ENCODE measurements around the gene PANX2. TPM values are rescaled to one million over a fixed set of nuclear protein-coding genes. Genes with fewer than 3 reads are reported as not detected.
"Not testable (repeated sequence)": the region's sequence is repeated elsewhere in the genome, so short reads cannot be mapped to it uniquely, and the experiment has no call there.

Gene PANX2
- 0.36 and 0.64 TPM in 2 replicates for total RNA-seq

GRCh38 chr22:50170453-50171318 is at the start of gene PANX2:
PANX2 (plus strand) TSS chr22:50170731; CDS start chr22:50170731, 0 bp downstream.
- Mint-ChIP-seq H3K36me3 (ENCODE audit: low read depth) (no peaks in the 10 kb centered on the region), H3K4me3 (peak within 1 kb of the TSS; percentile 73), H3K27me3 (ENCODE audit: insufficient read depth) (peaks cover 37% of the 10 kb centered on the region), H3K27ac (peak within 1 kb of the TSS; percentile 55), H3K4me1 (ENCODE audit: low read depth) (no peaks in the 10 kb centered on the region), H3K9me3 (no peaks in the 10 kb centered on the region)
- intact Hi-C loops (cut with micrococcal nuclease), result loop anchor here (2.0 kb wide), 1 partner anchor 14 kb away; the partner anchor contains the start of gene TRABD
- no peak for DNase-seq (ENCODE audit: low spot score)

GRCh38 chr22:50121202-50121740 is 49.3 kb upstream of the PANX2 start:
- no peaks in the 10 kb centered on the region for H3K4me1 Mint-ChIP-seq (ENCODE audit: low read depth)
- H3K9me3 Mint-ChIP-seq, result peaks cover 13% of the 10 kb centered on the region
- H3K27ac Mint-ChIP-seq, result no peak overlapping the region
- intact Hi-C loops (cut with micrococcal nuclease), result no loop called here
- H3K27me3 Mint-ChIP-seq (ENCODE audit: insufficient read depth), result peaks cover 12% of the 10 kb centered on the region
- H3K4me3 Mint-ChIP-seq, result no peak overlapping the region
- no peak for DNase-seq (ENCODE audit: low spot score)
- no peaks in the 10 kb centered on the region for H3K36me3 Mint-ChIP-seq (ENCODE audit: low read depth)

GRCh38 chr22:50123119-50123518 is 47.4 kb upstream of the PANX2 start:
- Mint-ChIP-seq H3K4me3 (no peak overlapping the region), H3K9me3 (peaks cover 13% of the 10 kb centered on the region), H3K4me1 (ENCODE audit: low read depth) (no peaks in the 10 kb centered on the region), H3K27me3 (ENCODE audit: insufficient read depth) (peaks cover 20% of the 10 kb centered on the region), H3K36me3 (ENCODE audit: low read depth) (no peaks in the 10 kb centered on the region), H3K27ac (no peak overlapping the region)
- intact Hi-C loops (cut with micrococcal nuclease), result no loop called here
- no peak for DNase-seq (ENCODE audit: low spot score)

GRCh38 chr22:50125029-50125428 is 45.5 kb upstream of the PANX2 start:
- DNase-seq (ENCODE audit: low spot score), result no peak
- Mint-ChIP-seq H3K4me1 (ENCODE audit: low read depth) (no peaks in the 10 kb centered on the region), H3K36me3 (ENCODE audit: low read depth) (no peaks in the 10 kb centered on the region), H3K9me3 (peaks cover 13% of the 10 kb centered on the region), H3K4me3 (no peak overlapping the region), H3K27ac (no peak overlapping the region), H3K27me3 (ENCODE audit: insufficient read depth) (peaks cover 17% of the 10 kb centered on the region)
- intact Hi-C loops (cut with micrococcal nuclease), result no loop called here

GRCh38 chr22:50129121-50129736 is 41.3 kb upstream of the PANX2 start:
- H3K4me1 Mint-ChIP-seq (ENCODE audit: low read depth), result no peaks in the 10 kb centered on the region
- intact Hi-C loops (cut with micrococcal nuclease), result no loop called here
- H3K36me3 Mint-ChIP-seq (ENCODE audit: low read depth), result no peaks in the 10 kb centered on the region
- no peaks in the 10 kb centered on the region for H3K9me3 Mint-ChIP-seq
- H3K27me3 Mint-ChIP-seq (ENCODE audit: insufficient read depth), result peaks cover 17% of the 10 kb centered on the region
- no peak overlapping the region for H3K27ac Mint-ChIP-seq
- DNase-seq (ENCODE audit: low spot score), result no peak
- H3K4me3 Mint-ChIP-seq, result no peak overlapping the region

- Mint-ChIP-seq H3K36me3 (ENCODE audit: low read depth) (no peaks in the 10 kb centered on the region), H3K9me3 (no peaks in the 10 kb centered on the region), H3K4me3 (no peak overlapping the region), H3K27me3 (ENCODE audit: insufficient read depth) (peaks cover 16% of the 10 kb centered on the region), H3K4me1 (ENCODE audit: low read depth) (no peaks in the 10 kb centered on the region), H3K27ac (no peak overlapping the region)
- DNase-seq (ENCODE audit: low spot score), result no peak
- intact Hi-C loops (cut with micrococcal nuclease), result no loop called here
Observed at GRCh38 chr22:50131894-50132293, 38.6 kb upstream of the PANX2 start.

GRCh38 chr22:50134481-50134880 is 36.0 kb upstream of the PANX2 start:
- no peaks in the 10 kb centered on the region for H3K9me3 Mint-ChIP-seq
- H3K27me3 Mint-ChIP-seq (ENCODE audit: insufficient read depth), result peaks cover 19% of the 10 kb centered on the region
- H3K4me1 Mint-ChIP-seq (ENCODE audit: low read depth), result no peaks in the 10 kb centered on the region
- no peaks in the 10 kb centered on the region for H3K36me3 Mint-ChIP-seq (ENCODE audit: low read depth)
- H3K27ac Mint-ChIP-seq, result no peak overlapping the region
- DNase-seq (ENCODE audit: low spot score), result no peak
- intact Hi-C loops (cut with micrococcal nuclease), result no loop called here
- H3K4me3 Mint-ChIP-seq, result no peak overlapping the region

GRCh38 chr22:50136581-50137015 is 33.9 kb upstream of the PANX2 start:
- no peak overlapping the region for H3K27ac Mint-ChIP-seq
- no peak for DNase-seq (ENCODE audit: low spot score)
- no peaks in the 10 kb centered on the region for H3K9me3 Mint-ChIP-seq
- peaks cover 18% of the 10 kb centered on the region for H3K27me3 Mint-ChIP-seq (ENCODE audit: insufficient read depth)
- no peak overlapping the region for H3K4me3 Mint-ChIP-seq
- H3K4me1 Mint-ChIP-seq (ENCODE audit: low read depth), result peaks cover 4% of the 10 kb centered on the region
- H3K36me3 Mint-ChIP-seq (ENCODE audit: low read depth), result no peaks in the 10 kb centered on the region
- intact Hi-C loops (cut with micrococcal nuclease), result no loop called here

GRCh38 chr22:50137277-50137676 is 33.3 kb upstream of the PANX2 start:
- H3K4me3 Mint-ChIP-seq; DNase-seq (ENCODE audit: low spot score); H3K36me3 Mint-ChIP-seq (ENCODE audit: low read depth); H3K27ac Mint-ChIP-seq; H3K4me1 Mint-ChIP-seq (ENCODE audit: low read depth); intact Hi-C loops (cut with micrococcal nuclease); H3K9me3 Mint-ChIP-seq: not testable (repeated sequence)
- H3K27me3 Mint-ChIP-seq (ENCODE audit: insufficient read depth), result peaks cover 18% of the 10 kb centered on the region

GRCh38 chr22:50138041-50138440 is 32.5 kb upstream of the PANX2 start:
- Mint-ChIP-seq H3K27me3 (ENCODE audit: insufficient read depth) (peaks cover 18% of the 10 kb centered on the region), H3K9me3 (no peaks in the 10 kb centered on the region), H3K4me1 (ENCODE audit: low read depth) (peaks cover 4% of the 10 kb centered on the region), H3K36me3 (ENCODE audit: low read depth) (no peaks in the 10 kb centered on the region), H3K4me3 (no peak overlapping the region), H3K27ac (no peak overlapping the region)
- DNase-seq (ENCODE audit: low spot score), result no peak
- intact Hi-C loops (cut with micrococcal nuclease), result no loop called here

GRCh38 chr22:50138988-50139387 is 31.5 kb upstream of the PANX2 start:
- no peak overlapping the region for H3K27ac Mint-ChIP-seq
- H3K4me1 Mint-ChIP-seq (ENCODE audit: low read depth), result peaks cover 4% of the 10 kb centered on the region
- no peaks in the 10 kb centered on the region for H3K9me3 Mint-ChIP-seq
- intact Hi-C loops (cut with micrococcal nuclease), result no loop called here
- no peak overlapping the region for H3K4me3 Mint-ChIP-seq
- no peak for DNase-seq (ENCODE audit: low spot score)
- no peaks in the 10 kb centered on the region for H3K36me3 Mint-ChIP-seq (ENCODE audit: low read depth)
- peaks cover 18% of the 10 kb centered on the region for H3K27me3 Mint-ChIP-seq (ENCODE audit: insufficient read depth)

GRCh38 chr22:50139843-50140415 is 30.6 kb upstream of the PANX2 start:
- no peak overlapping the region for H3K27ac Mint-ChIP-seq
- no peaks in the 10 kb centered on the region for H3K36me3 Mint-ChIP-seq (ENCODE audit: low read depth)
- intact Hi-C loops (cut with micrococcal nuclease), result no loop called here
- DNase-seq (ENCODE audit: low spot score), result no peak
- H3K9me3 Mint-ChIP-seq, result no peaks in the 10 kb centered on the region
- H3K27me3 Mint-ChIP-seq (ENCODE audit: insufficient read depth), result peaks cover 13% of the 10 kb centered on the region
- H3K4me3 Mint-ChIP-seq, result no peak overlapping the region
- peaks cover 4% of the 10 kb centered on the region for H3K4me1 Mint-ChIP-seq (ENCODE audit: low read depth)

GRCh38 chr22:50140615-50141014 is 29.9 kb upstream of the PANX2 start:
- Mint-ChIP-seq H3K4me3 (no peak overlapping the region), H3K27me3 (ENCODE audit: insufficient read depth) (peaks cover 13% of the 10 kb centered on the region), H3K4me1 (ENCODE audit: low read depth) (peaks cover 4% of the 10 kb centered on the region), H3K9me3 (no peaks in the 10 kb centered on the region), H3K27ac (no peak overlapping the region), H3K36me3 (ENCODE audit: low read depth) (no peaks in the 10 kb centered on the region)
- DNase-seq (ENCODE audit: low spot score), result no peak
- intact Hi-C loops (cut with micrococcal nuclease), result no loop called here

Data from activated T-helper 1 cell treated with anti-CD3 and anti-CD28 coated beads, Interleukin-12 subunit alpha, Interleukin-12 subunit beta, Interleukin-2, Interleukin-4 antibody, amounts not matched to agents 30 ng/mL and 10 ng/mL and 1 ng/mL, durations not matched to agents 14 hours and 24 hours and 36 hours (primary cell).